ENCODE results near the gene SLC4A4. TPM values are rescaled to one million over a fixed set of nuclear protein-coding genes. Genes with fewer than 3 reads are reported as not detected.

The SLC4A4 gene
- total and polyA plus RNA-seq, 4 donors: 3.0 to 36.7 (median 8.2) TPM

DNA sequence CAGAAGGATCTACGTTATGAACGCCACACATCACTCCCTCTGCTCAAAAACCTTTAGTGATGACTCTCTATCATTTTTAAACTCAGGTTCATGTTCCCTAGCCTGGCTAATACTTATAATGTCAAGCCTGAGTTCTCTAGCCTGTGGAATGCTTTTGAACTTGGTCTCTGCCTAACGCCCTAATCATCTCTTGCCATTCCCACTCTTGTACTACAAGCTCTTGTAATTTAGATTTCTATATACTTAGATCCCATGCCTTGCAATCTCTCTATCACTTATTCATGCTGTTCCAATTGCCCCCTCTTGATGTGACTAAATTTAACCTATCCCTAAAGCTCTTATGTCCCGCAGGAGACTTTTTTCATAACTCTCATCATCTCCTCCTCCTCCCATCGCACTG lies 40.3 kb downstream of the SLC4A4 start:
- Histone ChIP-seq H3K27me3 (ENCODE audit: control insufficient read depth in 4 of 4, insufficient read depth in 4 of 4, low read length in 3 of 4) (no peaks in the 10 kb centered on the region), H3K4me3 (ENCODE audit: low read depth in 1 of 3, low read length in 3 of 3) (no peak overlapping the region), H3K36me3 (ENCODE audit: control insufficient read depth in 4 of 4, insufficient read depth in 3 of 4, low read depth in 1 of 4, low read length in 3 of 4) (no peaks in the 10 kb centered on the region), H3K4me1 (ENCODE audit: control insufficient read depth in 4 of 4, insufficient read depth in 4 of 4, low read length in 3 of 4) (peaks cover 4 to 24% (median 17%) of the 10 kb centered on the region in 4 donors), H3K27ac (ENCODE audit: low read depth in 1 of 2, low read length in 2 of 2) (no peak overlapping the region), H3K9me3 (ENCODE audit: control insufficient read depth in 4 of 4, low read length in 3 of 4) (no peaks in the 10 kb centered on the region), H3K9ac (ENCODE audit: low read depth in 1 of 2, low read length in 2 of 2) (no peak overlapping the region)
- no peak for DNase-seq (ENCODE audit: low spot score)
- TF ChIP-seq, protein P1, sequence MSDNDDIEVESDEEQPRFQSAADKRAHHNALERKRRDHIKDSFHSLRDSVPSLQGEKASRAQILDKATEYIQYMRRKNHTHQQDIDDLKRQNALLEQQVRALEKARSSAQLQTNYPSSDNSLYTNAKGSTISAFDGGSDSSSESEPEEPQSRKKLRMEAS (IDR thresholded peaks at IDR 0.05): no peak
- TF ChIP-seq HNF4G (IDR thresholded peaks at IDR 0.05) (no peak), NR2F2 (IDR thresholded peaks at IDR 0.05) (no peak)
- 96% methylated on average over 5 of the region's 5 CpGs for WGBS

DNA sequence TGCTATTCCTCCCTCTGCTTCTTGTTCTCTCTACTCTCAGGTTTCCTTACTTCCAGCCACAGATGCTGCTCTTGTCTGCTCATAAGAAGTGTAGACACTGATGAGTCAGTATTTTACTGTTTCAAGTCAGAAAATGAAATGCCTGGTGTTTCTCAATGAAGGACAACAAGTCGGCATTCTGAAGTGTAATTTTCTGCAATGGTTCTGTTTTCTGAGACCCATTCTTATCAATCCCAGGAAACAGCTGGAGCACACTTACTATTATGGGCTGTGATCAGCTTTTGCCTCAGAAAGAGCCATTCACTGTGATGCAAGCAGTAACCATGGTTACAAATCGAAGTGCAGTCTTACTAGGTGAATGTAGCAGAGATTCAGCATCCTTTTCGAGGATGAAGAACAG lies 42.0 kb downstream of the SLC4A4 start:
- Histone ChIP-seq H3K4me1 (ENCODE audit: control insufficient read depth in 4 of 4, insufficient read depth in 4 of 4, low read length in 3 of 4) (peaks cover 4 to 24% (median 18%) of the 10 kb centered on the region in 4 donors), H3K27ac (ENCODE audit: low read depth in 1 of 2, low read length in 2 of 2) (no peak overlapping the region), H3K9me3 (ENCODE audit: control insufficient read depth in 4 of 4, low read length in 3 of 4) (no peaks in the 10 kb centered on the region), H3K36me3 (ENCODE audit: control insufficient read depth in 4 of 4, insufficient read depth in 3 of 4, low read depth in 1 of 4, low read length in 3 of 4) (no peaks in the 10 kb centered on the region), H3K27me3 (ENCODE audit: control insufficient read depth in 4 of 4, insufficient read depth in 4 of 4, low read length in 3 of 4) (no peaks in the 10 kb centered on the region), H3K9ac (ENCODE audit: low read depth in 1 of 2, low read length in 2 of 2) (no peak overlapping the region), H3K4me3 (ENCODE audit: low read depth in 1 of 3, low read length in 3 of 3) (no peak overlapping the region)
- TF ChIP-seq EGR1 (IDR thresholded peaks at IDR 0.05; ENCODE audit: low read depth in 2 of 2) (no peak), NR2F2 (IDR thresholded peaks at IDR 0.05) (no peak), FOXA2 (IDR thresholded peaks at IDR 0.05) (no peak), RXRA (IDR thresholded peaks at IDR 0.05) (no peak), FOXA1 (IDR thresholded peaks at IDR 0.05) (no peak), JUND (IDR thresholded peaks at IDR 0.05) (no peak), SP1 (IDR thresholded peaks at IDR 0.05) (no peak), GABPA (IDR thresholded peaks at IDR 0.05 in 1 of 2, conservative IDR thresholded peaks at IDR 0.05 in 1 of 2) (no peak), HNF4G (IDR thresholded peaks at IDR 0.05) (no peak), RAD21 (IDR thresholded peaks at IDR 0.05) (no peak), TAF1 (conservative IDR thresholded peaks at IDR 0.05) (no peak), YY1 (IDR thresholded peaks at IDR 0.05) (no peak)
- TF ChIP-seq, protein P2, sequence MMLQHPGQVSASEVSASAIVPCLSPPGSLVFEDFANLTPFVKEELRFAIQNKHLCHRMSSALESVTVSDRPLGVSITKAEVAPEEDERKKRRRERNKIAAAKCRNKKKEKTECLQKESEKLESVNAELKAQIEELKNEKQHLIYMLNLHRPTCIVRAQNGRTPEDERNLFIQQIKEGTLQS (IDR thresholded peaks at IDR 0.05): no peak
- TF ChIP-seq, protein P3, sequence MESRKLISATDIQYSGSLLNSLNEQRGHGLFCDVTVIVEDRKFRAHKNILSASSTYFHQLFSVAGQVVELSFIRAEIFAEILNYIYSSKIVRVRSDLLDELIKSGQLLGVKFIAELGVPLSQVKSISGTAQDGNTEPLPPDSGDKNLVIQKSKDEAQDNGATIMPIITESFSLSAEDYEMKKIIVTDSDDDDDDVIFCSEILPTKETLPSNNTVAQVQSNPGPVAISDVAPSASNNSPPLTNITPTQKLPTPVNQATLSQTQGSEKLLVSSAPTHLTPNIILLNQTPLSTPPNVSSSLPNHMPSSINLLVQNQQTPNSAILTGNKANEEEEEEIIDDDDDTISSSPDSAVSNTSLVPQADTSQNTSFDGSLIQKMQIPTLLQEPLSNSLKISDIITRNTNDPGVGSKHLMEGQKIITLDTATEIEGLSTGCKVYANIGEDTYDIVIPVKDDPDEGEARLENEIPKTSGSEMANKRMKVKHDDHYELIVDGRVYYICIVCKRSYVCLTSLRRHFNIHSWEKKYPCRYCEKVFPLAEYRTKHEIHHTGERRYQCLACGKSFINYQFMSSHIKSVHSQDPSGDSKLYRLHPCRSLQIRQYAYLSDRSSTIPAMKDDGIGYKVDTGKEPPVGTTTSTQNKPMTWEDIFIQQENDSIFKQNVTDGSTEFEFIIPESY (IDR thresholded peaks at IDR 0.05): no peak
- TF ChIP-seq, protein P4, sequence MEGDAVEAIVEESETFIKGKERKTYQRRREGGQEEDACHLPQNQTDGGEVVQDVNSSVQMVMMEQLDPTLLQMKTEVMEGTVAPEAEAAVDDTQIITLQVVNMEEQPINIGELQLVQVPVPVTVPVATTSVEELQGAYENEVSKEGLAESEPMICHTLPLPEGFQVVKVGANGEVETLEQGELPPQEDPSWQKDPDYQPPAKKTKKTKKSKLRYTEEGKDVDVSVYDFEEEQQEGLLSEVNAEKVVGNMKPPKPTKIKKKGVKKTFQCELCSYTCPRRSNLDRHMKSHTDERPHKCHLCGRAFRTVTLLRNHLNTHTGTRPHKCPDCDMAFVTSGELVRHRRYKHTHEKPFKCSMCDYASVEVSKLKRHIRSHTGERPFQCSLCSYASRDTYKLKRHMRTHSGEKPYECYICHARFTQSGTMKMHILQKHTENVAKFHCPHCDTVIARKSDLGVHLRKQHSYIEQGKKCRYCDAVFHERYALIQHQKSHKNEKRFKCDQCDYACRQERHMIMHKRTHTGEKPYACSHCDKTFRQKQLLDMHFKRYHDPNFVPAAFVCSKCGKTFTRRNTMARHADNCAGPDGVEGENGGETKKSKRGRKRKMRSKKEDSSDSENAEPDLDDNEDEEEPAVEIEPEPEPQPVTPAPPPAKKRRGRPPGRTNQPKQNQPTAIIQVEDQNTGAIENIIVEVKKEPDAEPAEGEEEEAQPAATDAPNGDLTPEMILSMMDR (IDR thresholded peaks at IDR 0.05; ENCODE audit: low read depth, low read length, missing input control): no peak
- TF ChIP-seq, protein P5, sequence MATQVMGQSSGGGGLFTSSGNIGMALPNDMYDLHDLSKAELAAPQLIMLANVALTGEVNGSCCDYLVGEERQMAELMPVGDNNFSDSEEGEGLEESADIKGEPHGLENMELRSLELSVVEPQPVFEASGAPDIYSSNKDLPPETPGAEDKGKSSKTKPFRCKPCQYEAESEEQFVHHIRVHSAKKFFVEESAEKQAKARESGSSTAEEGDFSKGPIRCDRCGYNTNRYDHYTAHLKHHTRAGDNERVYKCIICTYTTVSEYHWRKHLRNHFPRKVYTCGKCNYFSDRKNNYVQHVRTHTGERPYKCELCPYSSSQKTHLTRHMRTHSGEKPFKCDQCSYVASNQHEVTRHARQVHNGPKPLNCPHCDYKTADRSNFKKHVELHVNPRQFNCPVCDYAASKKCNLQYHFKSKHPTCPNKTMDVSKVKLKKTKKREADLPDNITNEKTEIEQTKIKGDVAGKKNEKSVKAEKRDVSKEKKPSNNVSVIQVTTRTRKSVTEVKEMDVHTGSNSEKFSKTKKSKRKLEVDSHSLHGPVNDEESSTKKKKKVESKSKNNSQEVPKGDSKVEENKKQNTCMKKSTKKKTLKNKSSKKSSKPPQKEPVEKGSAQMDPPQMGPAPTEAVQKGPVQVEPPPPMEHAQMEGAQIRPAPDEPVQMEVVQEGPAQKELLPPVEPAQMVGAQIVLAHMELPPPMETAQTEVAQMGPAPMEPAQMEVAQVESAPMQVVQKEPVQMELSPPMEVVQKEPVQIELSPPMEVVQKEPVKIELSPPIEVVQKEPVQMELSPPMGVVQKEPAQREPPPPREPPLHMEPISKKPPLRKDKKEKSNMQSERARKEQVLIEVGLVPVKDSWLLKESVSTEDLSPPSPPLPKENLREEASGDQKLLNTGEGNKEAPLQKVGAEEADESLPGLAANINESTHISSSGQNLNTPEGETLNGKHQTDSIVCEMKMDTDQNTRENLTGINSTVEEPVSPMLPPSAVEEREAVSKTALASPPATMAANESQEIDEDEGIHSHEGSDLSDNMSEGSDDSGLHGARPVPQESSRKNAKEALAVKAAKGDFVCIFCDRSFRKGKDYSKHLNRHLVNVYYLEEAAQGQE (IDR thresholded peaks at IDR 0.05): no peak
- WGBS: 80% methylated on average over 3 of the region's 3 CpGs
- DNase-seq (ENCODE audit: low spot score): no peak

All from liver (tissue), 9 donors.